SK-N-SH (cell line): ENCODE measurements around the gene SLAMF1.

ENCODE experiments used
- CTCF ChIP-seq: fragments of 200-600 bp; sonication (generic); IDR thresholded peaks from 2 replicates; pipeline ENCODE4 v1.6.1; 2017; ENCODE audit warnings: antibody characterized with exemption, mild to moderate bottlenecking, moderate library complexity
- EP300 ChIP-seq, 2 experiments: IDR thresholded peaks; 2 replicates each; pipeline versions ENCODE4 v1.4.0 to v1.6.1; 2012; ENCODE audit warnings: borderline replicate concordance in 1 of 2, low read depth in 1 of 2, low read length in 1 of 2
- GATA2 ChIP-seq: sonication (generic); formaldehyde crosslinking; IDR thresholded peaks from 2 replicates; pipeline ENCODE4 v1.5.0; 2020; ENCODE audit warnings: mild to moderate bottlenecking, missing genetic modification reagents
- POLR2AphosphoS5 ChIP-seq: IDR thresholded peaks from 2 replicates; pipeline ENCODE4 v1.6.1; 2012; ENCODE audit warnings: low read depth, low read length
- TCF12 ChIP-seq: IDR thresholded peaks from 2 replicates; pipeline ENCODE4 v1.4.0; 2012
- USF2 ChIP-seq: fragments of 150-350 bp; IDR thresholded peaks from 2 replicates; pipeline ENCODE4 v1.6.1; 2017; ENCODE audit warnings: antibody characterized with exemption, low read length, low read depth, borderline replicate concordance
- YY1 ChIP-seq: IDR thresholded peaks from 2 replicates; pipeline ENCODE4 v1.4.0; 2012; ENCODE audit warnings: low read depth, mild to moderate bottlenecking
- ZBTB33 ChIP-seq: IDR thresholded peaks from 2 replicates; pipeline ENCODE4 v1.4.0; 2012; ENCODE audit warnings: low read depth, borderline replicate concordance

GRCh38 chr1:160560045-160560705, 86.7 kb downstream of the SLAMF1 start:
- TF ChIP-seq POLR2AphosphoS5: no peak
- no peak for TF ChIP-seq ZBTB33
- no peak for TF ChIP-seq CTCF
- no peak for TF ChIP-seq YY1
- TF ChIP-seq EP300 (IDR thresholded peaks at IDR 0.05; ENCODE audit: borderline replicate concordance in 1 of 2, low read depth in 1 of 2, low read length in 1 of 2): no peak
- TF ChIP-seq GATA2 (CRISPR knock-in tag): no peak
- no peak for TF ChIP-seq TCF12
- TF ChIP-seq USF2: no peak
